Muscle of back (tissue), 13 donors: ENCODE data around the gene ZNF408. TPM values are rescaled to one million over a fixed set of nuclear protein-coding genes. Genes with fewer than 3 reads are reported as not detected.
"Not testable (repeated sequence)": the region's sequence is repeated elsewhere in the genome, so short reads cannot be mapped to it uniquely, and the experiment has no call there.

Source experiments
- DNase-seq, 3 donors: peaks; one replicate each; pipeline versions ENCODE4 v3.0.0 to v3.0.0-alpha.2; 2013
- long read RNA-seq, 9 donors: transcript quantifications; one replicate each; lab custom pipeline, GENCODE V29; 2026
- polyA plus RNA-seq, 10 donors: library from polyadenylated mRNA; unstranded; fragments of 120-200 nt; gene quantifications; one replicate each; pipeline ENCODE4 v1.2.1, GENCODE V29; 2013; ENCODE audit not compliant: insufficient read length in 10 of 10

The ZNF408 gene
- polyA plus RNA-seq = 10 to 100 TPM in 1 of 10 donors, 1 to 10 TPM in 9; 5.4 to 14.6 (median 6.9) TPM
- long read RNA-seq, donor 1, partial matches to known transcripts = 0 of 5 reads
- long read RNA-seq, donor 1, other reads (novel, unspliced or antisense) = 0 of 5 reads
- long read RNA-seq, donor 2, partial matches to known transcripts = 0 of 1 reads
- long read RNA-seq, donor 2, other reads (novel, unspliced or antisense) = 0 of 1 reads
- long read RNA-seq, donor 3 = 0 reads
- long read RNA-seq, donor 4, partial matches to known transcripts = 0 of 4 reads
- long read RNA-seq, donor 4, other reads (novel, unspliced or antisense) = 0 of 4 reads
- long read RNA-seq, donor 5, partial matches to known transcripts = 0 of 3 reads
- long read RNA-seq, donor 5, other reads (novel, unspliced or antisense) = 0 of 3 reads
- long read RNA-seq, donor 6, transcript ZNF408-201 (5 exons, 2,442 nt) = major isoform, 10 of 11 reads
- long read RNA-seq, donor 6, partial matches to known transcripts = 0 of 11 reads
- long read RNA-seq, donor 6, other reads (novel, unspliced or antisense) = 0 of 11 reads
- long read RNA-seq, donor 7, partial matches to known transcripts = 0 of 4 reads
- long read RNA-seq, donor 7, other reads (novel, unspliced or antisense) = 0 of 4 reads
- long read RNA-seq, donor 8, partial matches to known transcripts = 0 of 3 reads
- long read RNA-seq, donor 8, other reads (novel, unspliced or antisense) = 0 of 3 reads
- long read RNA-seq, donor 9 = 0 reads

- DNase-seq = peak; percentile 99
Observed at GRCh38 chr11:46700241-46701077, at the start of gene ZNF408, which contains the start of gene ARHGAP1. Gene ZNF408, plus strand, starts transcription at chr11:46701031. Its CDS starts 17 bp downstream, at chr11:46701048. Gene ARHGAP1, minus strand, starts transcription at chr11:46700619. Its CDS starts 4,512 bp downstream, at chr11:46696107.

GRCh38 chr11:46655631-46656030, 45.2 kb upstream of the ZNF408 start:
- DNase-seq = no peak

- no peak for DNase-seq
Observed at GRCh38 chr11:46657186-46657585, 43.6 kb upstream of the ZNF408 start.

DNA sequence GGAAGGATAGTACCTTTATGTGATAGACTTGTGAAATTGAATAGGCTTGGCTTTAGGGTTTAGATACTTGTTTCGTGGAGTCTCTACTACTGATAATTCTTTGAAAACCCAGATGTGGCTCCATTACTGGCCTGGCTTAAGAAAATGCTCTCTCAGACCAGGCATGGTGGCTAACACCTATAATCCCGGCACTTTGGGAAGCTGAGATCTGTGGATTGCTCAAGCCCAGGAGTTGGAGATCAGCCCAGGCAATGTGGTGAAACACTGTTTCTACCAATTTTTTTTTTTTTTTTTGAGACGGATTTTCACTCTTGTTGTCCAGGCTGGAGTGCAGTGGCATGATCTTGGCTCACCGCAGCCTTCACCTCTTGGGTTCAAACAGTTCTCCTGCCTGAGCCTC, 42.6 kb upstream of the ZNF408 start:
- no peak for DNase-seq

- no peak for DNase-seq
Observed at GRCh38 chr11:46659908-46660307, 40.9 kb upstream of the ZNF408 start.

DNA sequence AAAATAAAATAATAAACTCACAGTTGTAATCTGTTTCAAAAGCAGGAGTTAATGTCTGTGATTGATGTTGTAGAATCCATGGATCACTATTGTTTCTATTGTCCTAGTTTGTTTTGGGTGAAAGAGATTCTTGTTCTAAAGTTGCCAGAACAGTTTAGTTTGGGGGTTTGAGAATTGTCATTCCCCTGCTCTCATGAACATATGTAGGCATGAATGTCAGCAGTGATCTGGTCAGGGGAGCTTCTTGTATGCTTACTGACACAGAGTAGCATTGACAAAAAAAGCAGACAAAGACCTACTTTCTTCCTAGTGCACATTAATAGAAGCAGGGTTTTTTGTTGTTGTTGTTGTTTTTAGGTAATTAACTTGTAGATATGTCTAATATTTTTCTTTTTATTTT, 39.0 kb upstream of the ZNF408 start:
- no peak for DNase-seq

DNA sequence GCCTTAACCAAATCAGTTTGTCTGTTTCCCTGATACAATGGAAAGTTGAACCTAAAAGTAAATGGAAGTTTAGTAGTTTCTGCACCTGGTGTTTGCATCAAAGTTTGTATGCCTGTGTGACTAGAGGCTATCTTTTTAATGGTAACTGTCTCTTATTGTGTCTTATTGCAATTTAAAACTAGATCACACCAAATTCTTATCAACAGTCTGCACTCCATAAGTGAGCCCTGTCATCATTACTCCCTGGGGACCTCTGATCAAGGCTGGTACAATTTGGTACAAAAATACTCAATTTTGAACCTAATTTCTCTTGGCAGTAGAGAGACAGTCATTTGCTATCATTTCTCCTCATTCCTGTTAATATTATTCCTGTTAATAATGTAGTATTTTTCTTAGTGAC, 38.5 kb upstream of the ZNF408 start:
- DNase-seq = no peak

- no peak for DNase-seq
Observed at GRCh38 chr11:46663277-46663940, 37.4 kb upstream of the ZNF408 start.

GRCh38 chr11:46664612-46665011, 36.2 kb upstream of the ZNF408 start:
- no peak for DNase-seq

- DNase-seq = no peak
Observed at GRCh38 chr11:46665356-46665755, 35.5 kb upstream of the ZNF408 start.

DNA sequence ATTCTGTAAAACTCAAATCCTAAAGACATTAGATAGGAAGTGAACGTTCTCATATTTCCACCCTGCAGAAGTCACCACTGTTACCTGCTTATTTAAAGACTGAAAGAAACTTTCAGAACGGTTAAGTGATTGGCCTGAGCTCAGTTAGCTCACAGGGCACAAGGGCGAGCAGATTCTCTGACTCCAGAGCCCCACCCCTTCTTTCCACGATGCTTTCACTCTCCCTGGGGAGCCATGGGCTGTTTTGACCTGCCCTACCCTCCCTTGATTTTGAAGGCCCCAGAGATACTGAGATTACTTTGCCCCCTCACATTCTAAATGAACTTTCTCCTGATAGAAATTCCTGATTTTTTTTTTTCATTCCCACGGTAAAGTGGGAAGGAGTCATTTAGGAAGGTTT, 34.3 kb upstream of the ZNF408 start:
- DNase-seq = peak in 1 of 3 donors; percentile 44

- DNase-seq = peak in 1 of 3 donors; percentile 38
Observed at GRCh38 chr11:46667043-46667481, 33.8 kb upstream of the ZNF408 start.

DNA sequence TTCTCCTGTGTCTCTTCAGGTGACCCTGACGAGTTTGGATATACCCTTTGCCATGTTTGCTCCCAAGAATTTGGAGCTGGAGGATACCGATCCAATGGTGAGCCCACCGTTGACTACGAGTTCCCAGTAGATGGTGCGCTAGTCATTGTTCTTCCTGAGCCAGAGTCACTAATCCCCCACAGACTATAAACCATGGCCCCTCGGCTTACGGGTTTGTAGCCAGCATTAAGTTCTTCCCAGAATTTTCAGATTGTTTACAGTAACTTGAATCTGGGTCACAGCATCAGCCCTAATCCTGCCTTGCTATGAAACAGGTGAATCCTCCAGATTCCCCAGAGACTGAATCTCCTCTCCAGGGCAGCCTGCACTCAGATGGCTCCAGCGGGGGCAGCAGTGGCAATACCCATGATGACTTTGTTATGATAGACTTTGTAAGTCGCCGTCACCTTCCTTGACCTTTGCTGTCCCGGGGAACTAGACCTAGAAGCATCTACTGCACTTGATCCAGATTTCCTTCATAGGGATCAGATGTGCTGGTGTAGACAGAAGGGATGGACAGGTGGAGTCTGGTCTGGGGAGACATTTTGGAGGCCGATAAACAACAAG, 32.2 kb upstream of the ZNF408 start:
- DNase-seq = no peak

DNA sequence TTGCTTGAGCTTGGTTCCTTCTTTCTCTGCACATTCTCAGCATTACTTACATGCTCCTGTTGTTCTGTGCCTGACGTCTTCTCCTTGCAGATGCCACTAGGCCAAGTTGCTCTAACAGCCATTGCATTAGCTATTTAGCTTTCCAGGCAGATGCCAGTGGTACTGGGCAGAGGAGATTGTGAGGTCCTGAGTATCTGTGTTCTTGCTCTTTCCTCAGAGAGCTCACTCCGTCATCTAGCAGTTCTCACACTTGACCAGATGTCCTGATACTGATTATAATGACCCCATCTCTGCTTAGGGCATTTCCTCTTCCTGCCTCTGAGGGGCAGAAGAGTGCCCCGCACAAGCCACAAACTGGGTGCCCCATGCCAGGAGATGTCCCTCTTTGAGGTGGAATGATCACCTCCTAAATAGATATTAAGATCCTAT, 31.1 kb upstream of the ZNF408 start:
- DNase-seq = no peak

- not testable (repeated sequence) for DNase-seq
Observed at GRCh38 chr11:46670521-46670920, 30.3 kb upstream of the ZNF408 start.

- DNase-seq = no peak
Observed at GRCh38 chr11:46671958-46672315, 28.9 kb upstream of the ZNF408 start.

DNA sequence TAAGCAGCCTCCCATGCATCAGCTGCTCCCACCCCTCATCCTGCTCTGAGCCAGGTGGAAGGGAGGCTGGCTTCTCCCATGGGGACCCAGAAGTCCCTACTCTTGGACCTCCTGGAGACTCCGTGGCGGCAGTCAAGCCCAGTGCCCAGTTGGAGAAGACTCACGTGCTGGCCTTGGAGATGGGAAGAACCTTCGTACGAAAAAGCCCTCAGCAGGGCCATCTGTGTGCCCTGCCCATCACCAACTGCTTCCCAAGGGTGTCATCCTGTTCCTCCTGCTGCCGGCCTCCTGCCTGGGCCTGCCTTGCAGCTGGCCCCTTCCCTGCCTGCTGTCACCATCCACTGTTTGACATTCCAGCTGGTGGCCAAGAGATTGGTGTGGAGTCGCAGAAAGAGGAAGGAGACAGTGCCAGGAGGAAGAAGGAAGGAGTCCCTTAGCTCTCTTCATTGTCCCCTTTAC, 28.4 kb upstream of the ZNF408 start:
- DNase-seq = no peak

GRCh38 chr11:46673713-46674462, 26.9 kb upstream of the ZNF408 start:
- no peak for DNase-seq

DNA sequence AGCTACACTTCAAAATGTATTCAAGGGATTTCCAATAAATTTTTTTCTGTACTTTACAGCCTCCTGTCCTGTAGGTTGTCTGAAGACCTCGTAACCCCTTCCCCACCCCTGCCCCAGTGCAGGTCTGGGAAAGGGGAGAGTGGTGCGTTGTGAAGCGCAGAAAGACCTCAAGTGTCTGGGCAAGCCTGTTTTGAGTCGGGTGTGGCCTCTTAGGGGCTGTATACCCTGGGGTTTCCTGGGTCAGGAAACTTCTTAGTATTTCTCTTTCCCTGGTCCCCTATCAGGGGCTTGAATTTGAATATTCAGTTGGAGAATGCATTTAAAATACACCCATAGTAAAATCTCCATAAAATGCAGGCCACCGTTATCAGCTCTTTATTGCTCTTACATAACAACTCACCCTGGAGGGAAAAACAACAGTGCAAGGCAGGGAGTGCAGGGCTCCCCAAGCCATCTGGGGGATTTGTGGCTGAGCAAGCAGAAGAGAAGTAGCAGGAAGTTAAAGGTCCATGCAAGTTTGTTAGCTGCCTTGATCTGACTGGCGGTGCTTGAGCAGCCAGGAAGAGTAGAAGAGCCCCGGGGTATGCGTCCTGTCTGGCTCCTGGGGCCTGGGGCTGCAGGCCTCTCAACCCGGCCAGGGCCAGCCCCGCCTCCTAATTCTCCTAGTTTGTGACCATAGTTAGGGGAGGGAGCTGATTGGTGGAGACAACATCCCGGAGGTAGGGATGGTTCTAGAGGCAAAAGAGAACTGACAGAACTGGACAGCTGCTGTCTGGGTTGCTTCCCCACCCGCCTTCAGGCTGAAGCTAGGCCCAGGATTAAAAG, 26.2 kb upstream of the ZNF408 start:
- peak; percentile 36 to 74 (median 52) for DNase-seq
